Activated naive CD4-positive, alpha-beta T cell treated with anti-CD3 and anti-CD28 coated beads for 36 hours (primary cell): ENCODE data around the gene ARMH1. TPM values are rescaled to one million over a fixed set of nuclear protein-coding genes. Genes with fewer than 3 reads are reported as not detected.

Experiments used
- CTCF ChIA-PET: fragments of 350-600 bp; sonication (Branson Sonifier 250); formaldehyde crosslinking; loops from one replicate; lab custom pipeline; 2021; ENCODE audit warnings: antibody characterized with exemption; lab: Charles Lee
- DNase-seq: peaks from one replicate; pipeline ENCODE4 v3.0.0-alpha.2; 2020
- H3K27ac Mint-ChIP-seq: one replicate; pipeline ENCODE4 v1.8.0; 2021; ENCODE audit warnings: mild to moderate bottlenecking, mixed read lengths
- H3K27me3 Mint-ChIP-seq: one replicate; pipeline ENCODE4 v1.8.0; 2021; ENCODE audit warnings: low read depth, mixed read lengths
- H3K36me3 Mint-ChIP-seq: one replicate; pipeline ENCODE4 v1.8.0; 2021; ENCODE audit warnings: low read depth, mixed read lengths
- H3K4me1 Mint-ChIP-seq: one replicate; pipeline ENCODE4 v1.8.0; 2021; ENCODE audit warnings: low read depth, mixed read lengths
- H3K4me3 Mint-ChIP-seq: one replicate; pipeline ENCODE4 v1.8.0; 2021; ENCODE audit warnings: mild to moderate bottlenecking, moderate library complexity, mixed read lengths
- H3K9me3 Mint-ChIP-seq: one replicate; pipeline ENCODE4 v1.8.0; 2021; ENCODE audit warnings: mixed read lengths
- intact Hi-C: fragments of 100-400 bp; cut with micrococcal nuclease; formaldehyde crosslinking; loops from one replicate; pipeline ENCODE4 v1.15.1; 2023
- total RNA-seq, 2 experiments: library from RNA; stranded (reverse); gene quantifications; one replicate each; pipeline ENCODE4 v1.2.3, GENCODE V29; 2021

The ARMH1 gene
- total RNA-seq, 2 experiments from 2014 or later = 143 to 155 TPM

DNA sequence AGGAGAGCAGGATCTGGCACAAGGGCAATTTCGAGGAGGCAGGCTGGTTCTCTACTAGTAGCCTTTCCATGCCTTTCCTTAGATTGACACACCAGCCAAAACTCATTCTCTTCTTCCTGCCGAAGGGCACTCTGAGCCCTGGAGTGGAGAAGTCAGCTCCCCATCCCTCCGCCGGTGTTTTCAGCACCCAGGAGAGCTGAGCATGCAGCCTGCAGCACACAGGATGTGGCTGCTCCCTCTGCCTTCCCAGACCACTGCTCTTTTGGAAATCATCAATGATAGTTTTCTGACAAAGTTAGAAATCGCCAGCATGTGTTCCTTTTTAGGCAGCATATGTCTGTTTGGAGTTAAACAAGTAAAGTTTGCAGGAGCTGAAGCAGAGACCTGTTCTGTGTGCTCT lies 44.8 kb downstream of the ARMH1 start:
- H3K9me3 Mint-ChIP-seq = no peaks in the 10 kb centered on the region
- intact Hi-C loops = no loop called here
- H3K4me3 Mint-ChIP-seq = no peak overlapping the region
- H3K27ac Mint-ChIP-seq = peak overlapping the region; percentile 10
- H3K4me1 Mint-ChIP-seq = peaks cover 82% of the 10 kb centered on the region
- no peaks in the 10 kb centered on the region for H3K27me3 Mint-ChIP-seq
- CTCF ChIA-PET = interaction anchor here (1.3 to 7.9 kb wide), 4 partner anchors 11 to 57 kb away, joined by 3 to 64 read pairs (median 6); partner anchors contain the start of genes RNU5D-1 and RPS8
- peaks cover 1% of the 10 kb centered on the region for H3K36me3 Mint-ChIP-seq
- peak; percentile 46 for DNase-seq

DNA sequence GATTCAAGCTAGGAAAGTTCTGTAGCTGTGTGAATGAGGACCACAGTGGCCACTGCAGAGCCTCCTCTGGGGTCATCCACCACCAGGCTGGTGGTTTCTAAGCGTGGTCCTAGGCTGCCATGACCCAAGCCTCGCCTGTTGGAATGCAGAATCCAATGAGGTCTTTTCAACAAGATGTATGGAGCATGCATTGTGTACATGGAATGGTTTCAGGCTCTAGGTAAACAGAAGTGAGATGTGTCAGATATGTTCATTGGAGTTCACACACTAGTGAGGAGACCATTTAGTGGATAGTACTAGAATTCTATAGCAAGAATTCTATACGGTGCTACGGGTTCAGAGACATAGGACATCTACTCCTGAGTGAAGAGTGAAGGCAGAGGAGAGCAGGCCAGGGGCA lies 45.8 kb downstream of the ARMH1 start:
- intact Hi-C loops = loop anchor here (2.0 to 5.0 kb wide), 2 partner anchors 65 to 862 kb away; partner anchors contain the start of gene NASP
- CTCF ChIA-PET = interaction anchor here (0.6 to 7.9 kb wide), 4 partner anchors 10 to 97 kb away, joined by 3 to 64 read pairs (median 4); partner anchors contain the start of gene RNU5D-1
- Mint-ChIP-seq H3K27ac (peak overlapping the region; percentile 98), H3K4me3 (peak overlapping the region; percentile 13), H3K9me3 (no peaks in the 10 kb centered on the region), H3K36me3 (peaks cover 8% of the 10 kb centered on the region), H3K4me1 (peaks cover 84% of the 10 kb centered on the region), H3K27me3 (no peaks in the 10 kb centered on the region)
- no peak for DNase-seq

DNA sequence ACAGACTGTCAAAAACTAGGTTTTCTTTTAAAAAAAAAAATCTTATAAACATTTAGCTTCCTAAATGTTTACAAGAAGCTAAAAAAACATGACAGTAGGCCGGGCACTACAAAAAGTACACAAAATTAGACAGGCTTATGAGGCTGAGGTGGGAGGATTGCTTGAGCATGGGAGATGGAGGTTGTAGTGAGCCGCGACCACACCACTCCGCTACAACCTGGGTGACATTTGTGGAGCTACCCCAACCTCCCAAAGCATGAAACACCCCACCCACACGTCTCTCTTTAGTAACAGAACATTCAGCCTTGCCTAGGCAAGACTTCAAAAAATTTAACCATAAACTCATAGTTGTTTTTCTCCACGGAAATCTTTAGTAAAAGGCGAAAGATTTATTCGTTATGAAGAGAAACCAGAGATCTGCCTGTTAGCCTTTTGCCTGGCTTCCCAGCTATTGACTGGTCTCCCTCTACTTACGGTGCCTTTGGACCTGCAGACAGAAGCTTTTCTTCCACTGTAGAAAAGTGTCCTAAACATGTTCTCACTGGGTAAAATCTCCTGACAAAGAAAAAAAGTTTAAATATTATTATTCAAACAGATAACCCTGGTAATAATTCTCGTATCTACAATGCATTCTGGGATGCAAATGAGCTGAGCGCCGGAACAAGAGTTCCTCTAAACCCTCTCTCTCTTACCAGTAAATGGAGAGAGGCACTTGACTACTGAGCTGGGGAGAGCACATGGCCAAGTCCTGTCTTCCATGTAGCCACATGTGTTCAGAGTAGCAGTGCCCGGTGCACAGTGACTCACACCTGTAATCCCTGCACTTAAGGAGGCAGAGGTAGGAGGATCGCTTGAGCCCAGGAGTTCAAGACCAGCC lies 47.2 kb downstream of the ARMH1 start:
- H3K4me1 Mint-ChIP-seq = peaks cover 83% of the 10 kb centered on the region

DNA sequence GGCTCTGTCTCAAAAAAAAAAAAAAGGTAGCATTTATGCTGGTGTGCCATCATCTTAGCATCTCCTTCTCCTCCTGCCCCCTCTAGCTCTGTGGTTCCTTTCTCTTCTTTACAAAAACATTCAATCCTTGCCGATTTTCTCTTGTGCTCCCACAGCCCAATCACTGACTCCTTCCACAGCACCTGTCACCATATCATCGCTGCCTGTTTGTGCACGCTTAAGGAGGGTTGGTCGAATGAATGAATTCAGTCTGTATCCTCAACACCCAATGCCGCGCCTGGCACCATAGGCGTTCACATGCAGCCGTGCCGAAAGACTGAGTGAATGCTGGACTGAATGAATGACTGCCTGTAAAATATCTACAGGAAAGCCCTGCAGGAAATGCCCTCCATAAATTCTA lies 48.5 kb downstream of the ARMH1 start:
- intact Hi-C loops = loop anchor here (2.0 to 5.0 kb wide), 2 partner anchors 859 to 964 kb away; partner anchors contain the start of genes GPBP1L1 and NASP
- Mint-ChIP-seq H3K4me1 (peaks cover 81% of the 10 kb centered on the region), H3K27me3 (no peaks in the 10 kb centered on the region), H3K9me3 (no peaks in the 10 kb centered on the region), H3K36me3 (peaks cover 11% of the 10 kb centered on the region), H3K4me3 (peak overlapping the region; percentile 80), H3K27ac (peak overlapping the region; percentile 98)
- CTCF ChIA-PET = interaction anchor here (0.6 to 2.1 kb wide), 3 partner anchors 13 to 62 kb away, joined by 3 to 5 read pairs (median 4); no protein-coding TSS in a partner anchor
- peak; percentile 70 for DNase-seq

More for the DNA sequence above, 47.2 kb downstream of the ARMH1 start:
- Mint-ChIP-seq H3K36me3 (peaks cover 11% of the 10 kb centered on the region), H3K27ac (peak overlapping the region; percentile 98), H3K27me3 (no peaks in the 10 kb centered on the region), H3K9me3 (no peaks in the 10 kb centered on the region), H3K4me3 (peak overlapping the region; percentile 66)
- DNase-seq = peak; percentile 90
- intact Hi-C loops = loop anchor here (1.0 to 5.0 kb wide), 8 partner anchors 9 to 965 kb away; partner anchors contain the start of genes GPBP1L1, KIF2C and NASP
- CTCF ChIA-PET = interaction anchor here (1.0 to 2.1 kb wide), 5 partner anchors 9 to 96 kb away, joined by 3 to 22 read pairs (median 4); partner anchors contain the start of genes ARMH1, RNU5D-1 and TMEM53

DNA sequence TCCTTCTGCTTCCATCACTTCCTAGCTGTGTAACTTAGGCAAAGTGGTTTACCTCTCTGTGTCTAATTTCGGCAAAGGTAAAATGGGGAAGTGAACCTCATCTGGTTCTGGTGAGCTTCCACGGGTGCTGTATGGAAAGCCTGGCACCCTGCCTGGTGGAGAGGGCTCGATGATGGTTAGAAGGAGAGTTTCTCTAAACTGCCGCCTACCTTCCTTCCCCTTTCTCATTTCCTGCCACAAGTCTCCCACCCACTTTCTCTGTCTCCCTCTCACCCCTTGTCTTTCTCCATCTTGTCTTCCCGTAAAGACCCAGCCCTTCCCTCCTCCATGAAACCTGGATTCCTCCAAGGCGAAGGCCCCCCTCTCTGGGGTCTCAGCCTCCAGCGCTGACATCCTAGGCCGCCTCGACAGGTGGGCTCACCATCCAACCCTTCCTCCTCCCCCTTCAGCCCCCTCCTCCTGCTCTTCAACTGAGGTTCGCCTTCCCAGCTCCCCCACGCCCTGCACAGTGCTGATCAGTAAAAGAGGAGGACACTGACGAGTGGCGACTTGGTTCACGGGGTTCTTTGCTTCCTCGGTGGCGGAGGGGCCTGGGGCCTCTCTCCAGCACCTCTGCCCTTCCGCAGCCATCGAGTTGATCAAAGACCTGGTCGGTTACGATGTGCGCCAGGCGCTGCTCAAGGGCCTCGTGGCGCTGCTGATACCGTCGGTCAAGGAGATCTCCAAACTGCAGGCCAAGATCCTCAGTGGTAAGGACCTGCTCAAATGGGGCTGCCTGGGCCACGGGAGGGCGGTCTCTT lies 49.2 kb downstream of the ARMH1 start:
- peak overlapping the region; percentile 80 for H3K4me3 Mint-ChIP-seq
- peak; percentile 77 for DNase-seq
- intact Hi-C loops = loop anchor here (2.0 to 5.0 kb wide), 2 partner anchors 859 to 963 kb away; partner anchors contain the start of genes GPBP1L1 and NASP
- peaks cover 11% of the 10 kb centered on the region for H3K36me3 Mint-ChIP-seq
- peaks cover 78% of the 10 kb centered on the region for H3K4me1 Mint-ChIP-seq
- H3K9me3 Mint-ChIP-seq = no peaks in the 10 kb centered on the region
- peak overlapping the region; percentile 98 for H3K27ac Mint-ChIP-seq
- CTCF ChIA-PET = interaction anchor here (0.6 to 2.1 kb wide), 5 partner anchors 8 to 295 kb away, joined by 3 to 5 read pairs (median 4); no protein-coding TSS in a partner anchor
- H3K27me3 Mint-ChIP-seq = no peaks in the 10 kb centered on the region

DNA sequence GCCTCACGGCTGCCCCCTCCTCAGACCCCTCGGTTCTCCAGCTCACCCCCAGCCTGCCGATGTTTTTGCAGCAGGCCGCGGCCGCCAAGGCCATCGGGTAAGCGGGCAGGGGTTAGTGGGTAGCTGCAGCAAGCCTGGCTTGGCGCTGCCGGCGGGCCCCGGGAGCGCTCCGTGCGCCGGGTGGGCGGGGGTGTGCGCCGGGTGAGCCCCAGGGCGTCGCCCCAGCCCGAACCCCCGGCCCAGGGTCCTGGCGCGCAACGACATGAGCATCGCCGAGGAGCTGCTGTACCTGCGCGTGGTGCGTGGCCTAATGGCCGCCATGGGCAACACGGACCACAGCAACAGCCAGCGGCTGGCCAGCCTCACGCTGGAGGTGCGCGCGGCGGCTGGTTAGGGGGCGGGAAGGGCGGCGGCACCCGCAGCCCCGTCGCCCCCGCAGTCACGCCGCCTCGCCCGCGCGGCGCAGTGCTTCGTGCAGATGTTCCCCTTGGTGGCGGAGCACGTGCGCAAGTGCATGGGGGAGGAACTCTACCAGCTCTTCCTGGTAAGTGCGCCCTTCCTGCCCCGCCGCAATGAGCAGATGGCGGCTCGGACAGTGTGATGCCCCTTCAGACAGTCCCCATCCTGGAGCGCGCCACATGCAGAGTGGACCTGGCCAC lies 49.9 kb downstream of the ARMH1 start:
- CTCF ChIA-PET = interaction anchor here (1.3 to 2.0 kb wide), 3 partner anchors 9 to 294 kb away, joined by 3 to 5 read pairs (median 5); no protein-coding TSS in a partner anchor
- no peaks in the 10 kb centered on the region for H3K27me3 Mint-ChIP-seq
- peak overlapping the region; percentile 98 for H3K27ac Mint-ChIP-seq
- peaks cover 75% of the 10 kb centered on the region for H3K4me1 Mint-ChIP-seq
- no peak for DNase-seq
- peaks cover 11% of the 10 kb centered on the region for H3K36me3 Mint-ChIP-seq
- intact Hi-C loops = loop anchor here (5.0 kb wide), 1 partner anchor 858 kb away; the partner anchor contains the start of gene NASP
- no peaks in the 10 kb centered on the region for H3K9me3 Mint-ChIP-seq
- peak overlapping the region; percentile 80 for H3K4me3 Mint-ChIP-seq

DNA sequence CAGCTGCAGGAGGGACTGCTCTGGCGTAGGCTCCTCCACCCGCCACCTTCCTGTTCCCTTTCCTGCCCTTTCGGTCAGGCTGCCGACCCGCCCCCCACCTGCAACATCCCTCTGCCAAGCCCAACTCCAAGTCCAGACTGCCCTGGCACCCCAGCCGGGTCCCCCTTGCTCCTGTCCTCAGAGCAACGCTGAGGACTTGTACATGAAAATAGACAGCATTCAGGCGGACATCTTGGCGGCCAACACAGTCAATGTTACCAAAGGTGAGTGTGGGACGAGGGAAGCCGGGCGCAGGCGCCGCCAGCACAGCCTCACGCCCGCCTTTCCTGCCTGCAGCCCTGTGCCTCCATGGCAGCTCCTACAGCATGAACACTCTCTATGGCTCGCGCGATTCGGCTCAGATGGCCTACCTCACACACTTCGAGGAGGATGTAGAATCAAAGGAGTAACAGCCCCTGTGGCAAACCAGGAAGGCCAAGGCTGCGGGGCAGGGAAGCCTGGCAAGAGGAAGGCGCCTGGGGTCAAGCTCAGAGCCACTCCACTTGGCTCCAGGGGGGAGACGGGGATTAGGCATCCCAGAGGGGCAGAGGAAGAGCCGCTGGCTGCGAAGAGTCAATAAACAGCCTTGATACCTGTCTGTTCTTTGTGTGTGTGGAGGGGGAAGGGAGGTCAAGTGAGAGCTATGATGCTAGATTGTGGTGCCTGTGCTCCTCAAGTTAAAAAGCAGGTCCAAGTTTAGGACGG lies 50.6 kb downstream of the ARMH1 start:
- Mint-ChIP-seq H3K27me3 (no peaks in the 10 kb centered on the region), H3K4me1 (peaks cover 70% of the 10 kb centered on the region), H3K36me3 (peaks cover 11% of the 10 kb centered on the region), H3K9me3 (no peaks in the 10 kb centered on the region), H3K27ac (peak overlapping the region; percentile 87), H3K4me3 (peak overlapping the region; percentile 75)
- CTCF ChIA-PET = interaction anchor here (0.7 to 2.0 kb wide), 3 partner anchors 9 to 152 kb away, joined by 4 to 5 read pairs (median 5); no protein-coding TSS in a partner anchor
- DNase-seq = no peak
- intact Hi-C loops = loop anchor here (5.0 kb wide), 1 partner anchor 857 kb away; the partner anchor contains the start of gene NASP

DNA sequence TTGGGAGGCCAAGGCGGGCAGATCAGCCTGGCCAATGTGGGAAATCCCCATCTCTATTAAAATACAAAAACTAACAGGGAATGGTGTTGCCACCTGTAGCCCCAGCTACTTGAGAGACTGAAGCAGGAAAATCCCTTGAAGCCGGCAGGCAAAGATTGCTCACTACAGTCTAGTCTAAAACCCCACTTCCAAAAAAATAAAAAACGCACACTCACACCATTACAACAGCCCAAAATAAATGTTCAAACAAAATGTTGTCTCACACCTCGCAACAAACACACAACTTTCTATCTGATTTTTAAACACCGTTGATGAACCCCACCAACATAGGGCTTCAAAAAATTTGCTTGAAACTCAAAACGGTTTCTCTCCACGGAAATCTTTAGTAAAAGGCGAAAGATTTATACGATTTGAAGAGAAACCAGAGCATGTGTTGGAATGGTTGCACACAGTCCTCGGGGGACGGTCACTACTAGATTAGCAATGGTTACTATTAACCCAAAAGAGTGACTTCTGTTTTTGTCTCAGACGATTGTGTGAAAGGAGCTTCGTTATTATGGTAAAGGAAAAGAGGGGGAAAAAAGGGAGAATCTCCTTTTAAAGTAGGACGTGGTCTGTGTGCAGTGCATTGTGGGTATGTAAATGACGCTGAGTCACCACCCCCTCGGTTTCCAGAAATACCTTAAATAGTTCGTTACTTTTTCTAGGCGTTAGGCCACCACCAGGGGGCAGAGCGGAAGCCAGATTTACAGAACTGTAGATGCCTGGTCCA lies 56.4 kb downstream of the ARMH1 start, which contains the start of gene RNU5D-1:
RNU5D-1 (minus strand) TSS at position 430 of the 772 bp plus-strand sequence.
- Mint-ChIP-seq H3K36me3 (peaks cover 3% of the 10 kb centered on the region), H3K9me3 (no peaks in the 10 kb centered on the region), H3K4me1 (peaks cover 46% of the 10 kb centered on the region), H3K27ac (peak within 1 kb of the TSS; percentile 99), H3K27me3 (peaks cover 3% of the 10 kb centered on the region), H3K4me3 (peak within 1 kb of the TSS; percentile 57)
- intact Hi-C loops = loop anchor here (1.0 to 2.0 kb wide), 15 partner anchors 8 to 956 kb away; partner anchors contain the start of genes ARMH1, DYNLT4, EIF2B3 and GPBP1L1
- DNase-seq = peak; percentile 99
- CTCF ChIA-PET = interaction anchor here (0.6 to 8.1 kb wide), 25 partner anchors 9 to 256 kb away, joined by 3 to 64 read pairs (median 5); partner anchors contain the start of genes BTBD19, EIF2B3, PLK3 and RPS8

DNA sequence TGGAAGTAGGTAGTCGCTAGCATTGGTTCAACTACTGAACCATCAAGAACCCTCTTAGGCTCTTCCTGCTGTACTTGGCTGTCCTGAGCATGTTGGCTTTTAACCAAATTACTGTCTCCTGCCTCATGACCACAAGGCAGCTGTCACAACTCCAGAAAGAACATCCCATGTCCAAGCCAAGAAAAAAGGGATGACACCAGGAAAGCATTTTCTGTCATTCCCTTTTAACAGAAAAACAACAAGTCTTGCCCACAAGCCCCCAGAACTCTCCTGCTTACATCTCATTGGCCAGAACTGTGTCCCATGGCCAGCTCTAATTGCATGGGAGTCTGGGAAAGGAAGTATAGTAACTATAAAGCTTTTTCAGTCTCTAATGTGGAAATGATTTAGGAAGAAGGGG lies 58.9 kb downstream of the ARMH1 start:
- CTCF ChIA-PET = interaction anchor here (0.5 to 8.1 kb wide), 4 partner anchors 17 to 335 kb away, joined by 5 to 64 read pairs (median 13); partner anchors contain the start of gene RPS8
- Mint-ChIP-seq H3K27me3 (peaks cover 3% of the 10 kb centered on the region), H3K4me3 (no peak overlapping the region), H3K27ac (no peak overlapping the region), H3K9me3 (no peaks in the 10 kb centered on the region), H3K36me3 (peaks cover 3% of the 10 kb centered on the region), H3K4me1 (peaks cover 28% of the 10 kb centered on the region)
- intact Hi-C loops = no loop called here
- no peak for DNase-seq

DNA sequence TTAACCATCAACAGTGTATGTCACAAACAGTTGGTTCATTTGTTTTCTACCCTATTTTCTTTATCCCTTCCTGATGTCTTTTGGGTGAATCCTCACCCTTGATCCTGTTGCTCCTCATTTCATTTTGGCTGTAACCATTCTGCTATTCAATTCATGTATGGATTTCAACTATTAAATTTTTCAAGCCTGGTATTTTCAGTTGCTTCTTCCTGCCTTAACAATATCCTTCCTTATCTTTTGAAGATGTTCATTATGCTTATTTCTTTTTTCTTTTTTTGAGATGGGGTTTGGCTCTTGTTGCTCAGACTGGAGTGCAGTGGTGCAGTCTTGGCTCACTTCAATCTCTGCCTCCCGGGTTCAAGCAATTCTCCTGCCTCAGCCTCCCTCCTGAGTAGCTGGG lies 59.3 kb downstream of the ARMH1 start:
- Mint-ChIP-seq H3K9me3 (no peaks in the 10 kb centered on the region), H3K36me3 (peaks cover 3% of the 10 kb centered on the region), H3K27me3 (peaks cover 3% of the 10 kb centered on the region), H3K4me3 (no peak overlapping the region), H3K27ac (no peak overlapping the region), H3K4me1 (peaks cover 27% of the 10 kb centered on the region)
- CTCF ChIA-PET = interaction anchor here (0.9 to 8.1 kb wide), 2 partner anchors 17 to 27 kb away, joined by 3 to 64 read pairs; no protein-coding TSS in a partner anchor
- no peak for DNase-seq
- intact Hi-C loops = no loop called here
